GM12874 (cell line): Measurements from ENCODE around the gene ASPN.

Experiments
- CTCF ChIP-seq: IDR thresholded peaks from 2 replicates; pipeline ENCODE4 v1.5.1; 2011; ENCODE audit warnings: low read depth, mild to moderate bottlenecking, control low read depth, low read length, moderate library complexity; ENCODE audit not compliant: insufficient read depth

ASPN gene

GRCh38 chr9:92524881-92525280 lies 42.6 kb upstream of the ASPN start:
- TF ChIP-seq CTCF, result no peak

- TF ChIP-seq CTCF, result no peak
These were observed 41.0 kb upstream of the ASPN start for GRCh38 chr9:92522983-92523970.

GRCh38 chr9:92520837-92521236 lies 38.5 kb upstream of the ASPN start:
- no peak for TF ChIP-seq CTCF

GRCh38 chr9:92518199-92518598 lies 35.9 kb upstream of the ASPN start:
- no peak for TF ChIP-seq CTCF

- TF ChIP-seq CTCF, result no peak
These were observed 34.7 kb upstream of the ASPN start for GRCh38 chr9:92517046-92517445.

- TF ChIP-seq CTCF, result no peak
These were observed 34.2 kb upstream of the ASPN start for GRCh38 chr9:92516521-92516920.

GRCh38 chr9:92514635-92515034 lies 32.3 kb upstream of the ASPN start:
- no peak for TF ChIP-seq CTCF
